ENCODE measurements around the gene CREBL2.

CREBL2 gene

GRCh38 chr12:12676605-12677004 is 64.9 kb downstream of the CREBL2 start:
- no peak for DNase-seq (ENCODE audit: low spot score)

- no peak for DNase-seq (ENCODE audit: low spot score)
Observed at GRCh38 chr12:12681061-12681765, 69.5 kb downstream of the CREBL2 start.

DNA sequence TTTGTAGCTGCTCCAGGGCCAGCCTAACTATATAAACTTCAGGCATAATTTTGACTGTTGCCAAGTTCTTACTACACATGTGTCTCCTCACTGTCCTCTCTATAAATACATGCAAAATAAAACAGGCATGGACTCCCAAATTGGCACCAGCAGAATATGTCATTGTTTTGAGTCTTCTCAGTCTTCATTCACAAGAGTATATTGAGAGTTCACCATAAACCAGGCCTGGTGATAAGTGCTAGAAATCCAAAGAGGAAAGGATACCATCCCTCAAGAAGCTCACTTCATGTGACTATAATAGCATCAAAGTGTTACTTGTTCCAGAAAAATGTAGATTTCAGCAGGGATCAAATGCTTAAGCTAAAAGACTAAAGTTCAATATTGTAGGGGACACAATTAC is 70.6 kb downstream of the CREBL2 start:
- no peak for DNase-seq (ENCODE audit: low spot score)

GRCh38 chr12:12683136-12683697 is 71.5 kb downstream of the CREBL2 start:
- DNase-seq (ENCODE audit: low spot score) = no peak

GRCh38 chr12:12683725-12684124 is 72.0 kb downstream of the CREBL2 start:
- DNase-seq (ENCODE audit: low spot score) = no peak

- no peak for DNase-seq (ENCODE audit: low spot score)
Observed at GRCh38 chr12:12684375-12685106, 72.9 kb downstream of the CREBL2 start.

DNA sequence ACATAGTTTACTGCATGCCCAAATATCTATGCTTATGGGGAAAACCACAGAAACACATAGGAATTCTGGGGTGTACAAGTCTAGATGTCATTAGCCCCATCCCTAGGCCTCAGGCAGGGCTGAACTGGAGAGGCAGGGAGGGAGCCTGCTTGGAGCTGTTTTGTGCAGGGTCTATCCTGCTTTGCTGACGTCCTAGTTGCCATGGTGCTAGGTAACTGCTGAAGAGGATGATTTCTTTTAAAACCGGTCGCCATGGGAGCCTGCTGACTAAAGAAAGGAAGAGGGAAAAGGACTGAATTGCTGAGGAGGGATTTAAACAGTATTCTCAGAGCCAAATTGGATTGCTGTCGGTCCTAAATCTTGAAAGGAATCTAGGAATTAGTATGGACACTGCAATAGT is 73.6 kb downstream of the CREBL2 start:
- no peak for DNase-seq (ENCODE audit: low spot score)

DNA sequence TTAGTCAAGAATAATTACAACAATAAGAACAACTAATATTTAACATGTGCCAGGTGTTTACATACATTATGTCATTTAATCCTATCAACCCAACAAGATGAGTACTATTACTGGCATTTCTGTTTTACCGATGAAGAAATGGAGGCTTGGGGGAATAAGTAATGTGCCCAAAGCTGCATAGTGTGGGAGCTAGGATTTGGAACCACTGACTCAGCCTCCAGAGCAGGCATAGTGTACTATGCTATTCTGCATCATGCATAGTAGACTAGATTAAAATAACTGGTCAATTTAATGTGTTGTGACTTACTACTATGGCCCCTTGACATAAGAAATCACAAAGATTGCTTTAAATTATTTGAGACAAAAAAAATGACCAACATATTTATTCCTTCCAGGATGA is 74.8 kb downstream of the CREBL2 start:
- no peak for DNase-seq (ENCODE audit: low spot score)

- no peak for DNase-seq (ENCODE audit: low spot score)
Observed at GRCh38 chr12:12686925-12687324, 75.2 kb downstream of the CREBL2 start.

GRCh38 chr12:12689647-12690300 is 78.1 kb downstream of the CREBL2 start:
- DNase-seq (ENCODE audit: low spot score) = no peak

DNA sequence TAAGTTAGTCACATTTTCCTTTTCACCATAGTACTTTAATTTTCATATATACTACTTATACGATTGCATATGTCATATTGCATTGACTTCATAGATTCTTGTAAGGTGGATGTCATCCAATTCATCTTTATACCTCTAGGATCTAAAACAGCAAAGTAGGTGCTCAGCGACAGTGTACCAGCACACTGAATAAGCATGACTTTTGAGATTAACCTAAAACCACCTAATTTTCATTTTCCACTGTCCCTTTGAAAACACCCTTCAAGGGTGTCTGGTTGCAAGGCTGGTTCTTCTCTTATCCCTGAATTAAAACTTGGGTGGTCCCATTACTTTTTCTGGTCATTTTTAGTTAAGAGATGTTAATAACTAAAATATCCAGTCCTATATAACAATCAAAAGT is 79.9 kb downstream of the CREBL2 start:
- DNase-seq (ENCODE audit: low spot score) = no peak

GRCh38 chr12:12693111-12693671 is 81.5 kb downstream of the CREBL2 start:
- no peak for DNase-seq (ENCODE audit: low spot score)
